ENCODE data around the gene ABHD12.
"Not testable (repeated sequence)": the region's sequence is repeated elsewhere in the genome, so short reads cannot be mapped to it uniquely, and the experiment has no call there.

Gene ABHD12

GRCh38 chr20:25321991-25322390 is 68.6 kb downstream of the ABHD12 start:
- DNase-seq (ENCODE audit: low spot score): no peak

DNA sequence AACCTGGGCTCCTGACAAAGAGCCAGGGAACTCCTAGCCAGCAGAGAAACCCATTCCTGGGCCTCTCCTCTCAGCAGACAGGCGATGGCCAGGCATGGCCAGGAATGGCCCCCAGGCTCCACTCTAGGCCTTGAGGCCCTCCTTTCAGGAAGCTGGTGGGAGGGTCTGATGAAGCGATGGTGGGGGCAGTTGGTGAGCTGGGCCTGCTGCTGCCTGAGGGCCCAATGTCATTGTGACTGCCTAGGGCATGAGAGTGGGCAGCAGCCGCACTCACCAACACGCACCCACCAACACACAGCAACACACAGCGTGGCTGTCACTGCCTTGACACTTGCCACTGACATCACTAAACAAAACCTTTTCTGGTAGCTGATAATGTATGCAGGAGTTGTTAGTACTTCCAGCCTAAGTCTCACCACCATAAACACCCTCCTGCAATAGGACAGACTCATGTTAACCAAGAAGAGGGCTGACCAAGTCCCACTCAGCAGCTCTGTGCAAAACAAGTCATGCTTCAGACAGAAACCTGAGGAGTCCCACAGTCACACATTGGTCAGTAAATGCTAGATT is 69.3 kb downstream of the ABHD12 start:
- no peak for DNase-seq (ENCODE audit: low spot score)

DNA sequence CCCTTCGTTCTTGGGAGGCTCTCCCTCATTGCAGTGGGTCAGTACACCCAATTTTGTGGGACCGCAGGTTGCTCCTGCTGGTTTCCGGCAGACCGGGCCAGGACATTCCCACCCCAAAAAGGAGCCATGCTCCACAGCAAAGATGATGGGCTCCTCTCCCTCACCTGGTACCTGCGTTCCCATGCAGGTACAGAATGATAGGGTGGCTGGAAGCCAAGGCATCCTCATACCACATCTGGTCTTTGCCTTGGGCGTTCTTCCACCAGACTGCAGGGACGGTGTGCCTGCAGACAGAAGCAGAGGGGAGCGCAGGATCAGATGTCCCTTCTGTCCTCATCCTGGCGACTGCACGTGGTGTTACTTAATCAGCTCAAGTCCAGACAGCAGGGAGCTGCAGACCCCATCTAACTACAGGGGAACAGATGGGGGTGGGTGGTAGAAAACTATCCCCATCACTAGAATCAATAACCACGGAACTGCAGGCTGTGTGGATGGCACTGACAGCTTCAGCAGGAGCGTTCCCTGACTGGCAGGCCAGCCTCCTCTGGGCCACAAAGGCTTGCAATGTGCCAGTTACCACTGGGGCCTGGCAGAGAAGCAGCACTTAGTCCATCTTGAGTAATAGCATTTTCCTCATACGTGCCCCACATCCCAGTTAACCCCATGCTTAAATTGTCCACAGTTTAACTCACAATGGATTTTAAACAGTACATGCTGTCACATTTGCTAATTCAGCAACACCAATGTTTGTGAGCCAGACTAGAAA is 70.4 kb downstream of the ABHD12 start:
- no peak for DNase-seq (ENCODE audit: low spot score)

DNA sequence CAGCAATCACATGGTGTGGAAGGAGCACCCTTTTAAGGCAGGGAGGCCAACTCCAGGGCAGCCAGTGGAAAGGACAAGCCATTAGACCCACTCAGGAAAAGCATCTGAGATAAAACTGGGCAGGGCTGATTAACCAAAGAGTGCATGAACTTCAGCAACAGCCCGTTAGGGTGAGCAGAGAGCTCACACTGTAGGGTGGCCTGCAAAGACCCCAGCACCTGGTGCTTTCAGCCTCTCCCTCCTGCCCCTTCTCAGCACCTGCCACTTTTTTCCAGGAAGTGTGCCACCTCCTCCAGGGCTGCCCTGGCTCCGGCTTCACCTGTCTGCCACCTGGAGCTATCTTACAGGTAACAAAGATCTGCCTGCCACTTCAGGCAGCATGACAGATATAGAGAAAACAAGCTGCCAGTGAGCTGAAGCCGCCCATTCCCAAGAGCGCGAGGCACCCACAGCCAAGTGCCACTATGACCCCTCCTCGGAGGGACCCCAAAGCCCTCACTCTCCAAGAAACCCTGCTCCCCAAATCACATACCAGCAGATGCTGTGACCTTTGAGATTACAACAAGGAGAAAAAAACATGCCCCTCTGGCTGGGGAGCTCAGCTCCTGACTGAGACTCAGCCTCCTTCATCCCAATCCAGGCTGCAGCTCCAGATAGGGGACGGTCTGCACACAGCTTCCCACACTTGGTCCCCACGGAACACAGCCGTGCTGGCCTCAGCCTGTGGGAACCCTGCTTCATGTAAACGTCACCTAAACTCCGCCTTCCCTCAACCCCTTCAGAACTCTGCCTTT is 71.2 kb downstream of the ABHD12 start:
- DNase-seq (ENCODE audit: low spot score): no peak

DNA sequence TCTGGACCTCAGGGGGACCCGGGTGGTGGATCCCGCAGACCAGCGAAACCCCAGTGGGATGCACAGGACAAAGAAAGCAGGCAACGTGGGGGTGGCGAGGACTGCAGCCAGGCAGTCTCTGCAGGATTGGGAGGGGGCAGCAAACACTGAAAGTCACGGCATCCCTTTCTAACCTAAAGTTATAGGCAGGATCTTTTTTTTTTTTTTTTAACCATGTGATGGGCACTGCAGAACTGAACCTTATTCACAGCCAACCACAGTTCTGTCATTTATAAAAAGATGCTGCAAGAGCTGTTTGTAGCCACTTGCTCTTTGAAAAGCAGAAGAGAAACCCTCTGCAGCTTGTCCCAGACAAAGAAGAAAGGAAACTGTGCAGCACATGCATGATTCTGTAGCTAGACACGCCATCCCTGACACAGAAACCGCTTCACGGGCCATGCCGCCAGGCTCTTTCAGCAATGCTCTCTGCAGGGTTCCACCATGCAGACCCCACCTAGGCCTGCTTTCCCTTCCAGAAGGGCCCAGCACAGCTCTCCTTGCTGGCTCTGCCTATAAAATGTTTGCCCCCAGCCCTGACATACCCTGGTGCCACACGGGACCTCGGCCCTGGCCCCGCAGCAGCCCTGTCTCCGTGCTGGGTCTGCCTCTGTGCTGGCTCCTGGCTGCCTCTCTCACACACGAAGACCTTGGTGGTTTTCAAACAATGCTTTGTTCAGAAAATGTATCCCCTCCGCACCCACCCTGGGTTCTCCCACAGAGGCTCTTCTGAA is 72.0 kb downstream of the ABHD12 start:
- no peak for DNase-seq (ENCODE audit: low spot score)

DNA sequence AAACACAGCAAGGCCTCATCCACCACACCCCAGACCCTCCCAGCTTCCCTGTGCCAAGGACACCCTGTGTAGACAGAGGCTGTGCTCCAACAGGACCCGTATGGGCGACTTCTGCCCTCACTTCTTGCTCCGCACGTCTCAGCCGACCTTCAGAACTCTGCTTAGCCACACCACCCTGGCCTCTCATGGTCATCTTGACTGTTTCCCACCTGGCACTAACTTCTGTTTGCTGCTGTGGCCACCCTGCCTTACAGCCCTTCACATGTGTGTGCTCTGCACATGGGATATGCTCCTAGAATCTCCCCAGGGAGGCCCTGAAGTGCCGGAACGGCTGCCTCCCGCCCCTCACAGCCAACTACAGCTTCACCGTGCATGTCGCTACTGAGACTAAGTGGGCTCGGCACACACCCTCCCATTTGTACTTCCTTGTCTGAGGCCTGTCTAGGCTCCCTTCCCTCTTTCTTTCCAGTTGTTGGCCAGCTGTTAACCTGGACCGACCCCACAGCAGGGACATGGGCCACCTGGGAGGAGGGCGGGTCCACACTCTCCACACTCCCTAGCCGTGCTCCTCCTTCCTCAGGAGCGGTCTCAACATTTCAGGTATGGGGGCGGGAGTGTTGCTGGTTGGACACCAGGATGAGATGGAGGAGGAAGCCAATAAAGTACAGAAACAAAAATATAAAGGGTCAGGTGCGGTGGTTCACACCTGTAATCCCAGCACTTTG is 73.1 kb downstream of the ABHD12 start:
- no peak for DNase-seq (ENCODE audit: low spot score)

- DNase-seq (ENCODE audit: low spot score): no peak
Observed at GRCh38 chr20:25316506-25317190, 74.0 kb downstream of the ABHD12 start.

- DNase-seq (ENCODE audit: low spot score): no peak
Observed at GRCh38 chr20:25315418-25316210, 75.0 kb downstream of the ABHD12 start.

GRCh38 chr20:25314497-25315417 is 75.9 kb downstream of the ABHD12 start:
- DNase-seq (ENCODE audit: low spot score): no peak

- no peak for DNase-seq (ENCODE audit: low spot score)
Observed at GRCh38 chr20:25313593-25313992, 77.0 kb downstream of the ABHD12 start.

DNA sequence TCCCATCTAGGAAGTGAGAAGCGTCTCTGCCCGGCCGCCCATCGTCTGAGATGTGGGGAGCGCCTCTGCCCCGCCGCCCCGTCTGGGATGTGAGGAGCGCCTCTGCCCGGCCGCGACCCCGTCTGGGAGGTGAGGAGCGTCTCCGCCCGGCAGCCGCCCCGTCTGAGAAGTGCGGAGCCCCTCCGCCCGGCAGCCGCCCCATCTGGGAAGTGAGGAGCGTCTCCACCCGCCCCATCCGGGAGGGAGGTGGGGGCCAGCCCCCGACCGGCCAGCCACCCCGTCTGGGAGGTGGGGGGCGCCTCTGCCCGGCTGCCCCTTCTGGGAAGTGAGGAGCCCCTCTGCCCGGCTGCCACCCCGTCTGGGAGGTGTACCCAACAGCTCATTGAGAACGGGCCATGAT is 77.9 kb downstream of the ABHD12 start:
- DNase-seq (ENCODE audit: low spot score): not testable (repeated sequence)

- no peak for DNase-seq (ENCODE audit: low spot score)
Observed at GRCh38 chr20:25310921-25311728, 79.5 kb downstream of the ABHD12 start.

DNA sequence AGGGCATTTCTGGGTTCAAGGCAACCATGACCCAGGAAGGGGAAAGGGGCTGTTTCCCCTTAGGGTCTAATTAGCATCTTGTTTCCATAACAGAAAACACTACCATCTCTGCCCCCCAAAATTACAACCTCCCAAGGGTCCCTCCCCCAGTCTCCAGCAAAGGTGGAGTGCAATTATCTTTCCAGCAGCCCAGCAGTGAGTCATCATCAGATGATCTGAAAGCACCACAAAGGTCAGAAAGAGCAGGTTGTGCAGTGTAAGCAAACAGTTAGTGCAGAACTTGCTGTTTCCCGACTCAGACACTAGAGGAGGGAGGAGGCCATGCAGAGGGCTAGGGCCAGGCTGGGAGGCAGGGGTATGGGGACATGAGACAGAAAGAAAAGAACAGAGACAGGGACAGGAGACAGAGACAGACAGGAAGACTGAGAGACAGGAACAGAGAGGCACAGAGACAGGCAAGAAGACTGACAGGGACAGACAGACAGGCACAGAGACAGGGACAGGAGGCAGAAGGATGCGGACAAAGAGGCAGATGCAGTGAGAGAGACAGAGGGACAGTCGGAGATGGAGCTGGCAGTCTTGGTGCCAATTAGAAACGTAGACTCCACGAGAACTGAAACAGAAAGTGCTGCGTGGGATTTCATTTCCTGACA is 80.2 kb downstream of the ABHD12 start:
- peak; percentile 97 for DNase-seq (ENCODE audit: low spot score)

GRCh38 chr20:25309395-25310267 is 81.0 kb downstream of the ABHD12 start:
- DNase-seq (ENCODE audit: low spot score): peak; percentile 72

DNA sequence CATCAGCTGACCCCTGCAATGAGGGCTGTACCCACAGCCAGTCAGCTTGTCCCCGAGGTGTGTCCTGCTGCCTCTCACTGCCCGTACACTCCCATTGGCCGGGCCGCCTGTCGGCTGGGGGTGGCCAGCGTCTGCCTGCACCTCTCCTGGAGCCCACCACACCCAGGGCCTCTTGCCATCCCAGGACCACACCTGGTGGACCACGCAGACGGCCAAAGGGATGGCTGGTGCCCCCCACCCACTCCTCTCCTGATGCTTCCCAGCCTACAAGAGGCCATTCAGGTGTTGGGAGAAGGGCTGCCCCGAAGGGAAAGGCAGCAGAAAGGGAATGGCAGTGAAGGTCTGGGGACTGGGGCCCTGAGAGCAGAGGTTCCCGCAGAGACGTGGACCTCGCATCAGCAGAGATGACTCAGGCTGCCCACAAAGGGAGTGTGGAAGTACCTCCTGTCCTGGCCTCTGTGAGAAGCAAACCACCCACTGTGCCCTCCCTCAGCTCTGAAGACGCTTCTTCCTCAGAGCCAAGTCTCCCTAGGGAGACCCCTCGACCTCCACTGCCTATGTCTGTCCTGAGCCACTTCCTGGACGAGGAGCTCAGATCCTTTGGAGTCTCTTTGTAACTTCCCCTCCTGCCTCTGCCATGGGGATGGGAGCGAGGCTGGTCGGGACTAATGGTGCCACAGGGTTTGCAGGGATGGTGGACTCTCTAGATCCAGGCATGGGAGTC is 81.8 kb downstream of the ABHD12 start:
- no peak for DNase-seq (ENCODE audit: low spot score)

DNA sequence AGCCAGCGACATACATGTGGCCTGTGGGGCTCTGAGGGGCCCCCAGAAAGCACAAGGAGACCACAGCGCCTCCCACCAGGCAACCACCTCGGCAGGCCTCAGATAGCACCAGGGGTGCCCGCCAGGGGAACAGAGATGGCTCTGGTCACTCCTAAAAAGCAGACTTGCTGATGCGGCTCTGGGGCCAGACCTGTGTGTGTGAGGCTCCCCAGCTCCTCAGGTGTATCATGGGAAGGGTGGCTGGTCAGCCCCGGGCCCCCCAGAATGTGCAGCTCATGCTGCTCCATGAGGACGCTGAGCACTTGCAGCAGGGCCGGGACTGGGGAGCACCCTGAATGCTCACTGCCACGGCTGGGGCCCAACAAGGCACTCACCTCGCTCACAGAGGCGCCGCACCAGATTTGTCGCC is 82.5 kb downstream of the ABHD12 start:
- DNase-seq (ENCODE audit: low spot score): no peak
